SU-DHL-6 (cell line): ENCODE measurements around the gene CDH13.

Source experiments
- EZH2phosphoT487 ChIP-seq: fragments of 200-600 bp; sonication (generic), shearing (Covaris generic); conservative IDR thresholded peaks from 2 replicates; pipeline ENCODE4 v1.6.1; 2018; ENCODE audit warnings: mild to moderate bottlenecking, antibody characterized with exemption, low read length, moderate library complexity, mixed read lengths
- TF ChIP-seq, protein P1 (sequence below): fragments of 200-600 bp; sonication (generic); IDR thresholded peaks from one replicate; pipeline ENCODE4 v1.5.1; 2017; ENCODE audit warnings: antibody characterized with exemption, mild to moderate bottlenecking, low read length, moderate library complexity; ENCODE audit not compliant: insufficient read depth, poor library complexity, severe bottlenecking

DNA sequence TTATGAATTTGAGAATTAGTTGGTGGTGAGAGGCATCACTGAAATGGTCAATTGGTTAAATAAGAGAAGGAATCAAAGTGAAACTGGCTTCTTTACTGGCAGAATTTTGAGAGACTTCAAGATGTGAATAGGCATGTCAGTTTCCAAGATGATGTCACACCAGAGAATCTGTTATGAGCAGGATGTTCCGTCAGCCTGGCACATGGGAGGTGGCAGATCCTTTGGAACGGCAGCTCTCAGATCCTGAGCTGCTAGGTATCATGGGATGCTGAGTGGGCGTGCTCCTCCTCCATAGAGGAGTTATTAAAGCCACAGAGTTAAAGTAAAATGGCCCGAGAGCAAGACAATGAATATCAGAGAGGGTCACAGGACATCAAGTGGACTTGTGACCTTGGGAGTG is 736.8 kb downstream of the CDH13 start:
- TF ChIP-seq, protein P1, sequence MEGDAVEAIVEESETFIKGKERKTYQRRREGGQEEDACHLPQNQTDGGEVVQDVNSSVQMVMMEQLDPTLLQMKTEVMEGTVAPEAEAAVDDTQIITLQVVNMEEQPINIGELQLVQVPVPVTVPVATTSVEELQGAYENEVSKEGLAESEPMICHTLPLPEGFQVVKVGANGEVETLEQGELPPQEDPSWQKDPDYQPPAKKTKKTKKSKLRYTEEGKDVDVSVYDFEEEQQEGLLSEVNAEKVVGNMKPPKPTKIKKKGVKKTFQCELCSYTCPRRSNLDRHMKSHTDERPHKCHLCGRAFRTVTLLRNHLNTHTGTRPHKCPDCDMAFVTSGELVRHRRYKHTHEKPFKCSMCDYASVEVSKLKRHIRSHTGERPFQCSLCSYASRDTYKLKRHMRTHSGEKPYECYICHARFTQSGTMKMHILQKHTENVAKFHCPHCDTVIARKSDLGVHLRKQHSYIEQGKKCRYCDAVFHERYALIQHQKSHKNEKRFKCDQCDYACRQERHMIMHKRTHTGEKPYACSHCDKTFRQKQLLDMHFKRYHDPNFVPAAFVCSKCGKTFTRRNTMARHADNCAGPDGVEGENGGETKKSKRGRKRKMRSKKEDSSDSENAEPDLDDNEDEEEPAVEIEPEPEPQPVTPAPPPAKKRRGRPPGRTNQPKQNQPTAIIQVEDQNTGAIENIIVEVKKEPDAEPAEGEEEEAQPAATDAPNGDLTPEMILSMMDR: no peak
- TF ChIP-seq EZH2phosphoT487: no peak
